ENCODE measurements around the gene GUK1.

- TF ChIP-seq CTCF (conservative IDR thresholded peaks at IDR 0.05) (no peak), ZFX (IDR thresholded peaks at IDR 0.05) (no peak)
These were observed 15.8 kb downstream of the GUK1 start for GRCh38 chr1:228155596-228156514.
